ENCODE results near the gene GCAT. TPM values are rescaled to one million over a fixed set of nuclear protein-coding genes. Genes with fewer than 3 reads are reported as not detected.

Gene GCAT
- polyA plus RNA-seq, 1 of the 3 experiments (the other 2 are of a cell fraction): 24.2 TPM

DNA sequence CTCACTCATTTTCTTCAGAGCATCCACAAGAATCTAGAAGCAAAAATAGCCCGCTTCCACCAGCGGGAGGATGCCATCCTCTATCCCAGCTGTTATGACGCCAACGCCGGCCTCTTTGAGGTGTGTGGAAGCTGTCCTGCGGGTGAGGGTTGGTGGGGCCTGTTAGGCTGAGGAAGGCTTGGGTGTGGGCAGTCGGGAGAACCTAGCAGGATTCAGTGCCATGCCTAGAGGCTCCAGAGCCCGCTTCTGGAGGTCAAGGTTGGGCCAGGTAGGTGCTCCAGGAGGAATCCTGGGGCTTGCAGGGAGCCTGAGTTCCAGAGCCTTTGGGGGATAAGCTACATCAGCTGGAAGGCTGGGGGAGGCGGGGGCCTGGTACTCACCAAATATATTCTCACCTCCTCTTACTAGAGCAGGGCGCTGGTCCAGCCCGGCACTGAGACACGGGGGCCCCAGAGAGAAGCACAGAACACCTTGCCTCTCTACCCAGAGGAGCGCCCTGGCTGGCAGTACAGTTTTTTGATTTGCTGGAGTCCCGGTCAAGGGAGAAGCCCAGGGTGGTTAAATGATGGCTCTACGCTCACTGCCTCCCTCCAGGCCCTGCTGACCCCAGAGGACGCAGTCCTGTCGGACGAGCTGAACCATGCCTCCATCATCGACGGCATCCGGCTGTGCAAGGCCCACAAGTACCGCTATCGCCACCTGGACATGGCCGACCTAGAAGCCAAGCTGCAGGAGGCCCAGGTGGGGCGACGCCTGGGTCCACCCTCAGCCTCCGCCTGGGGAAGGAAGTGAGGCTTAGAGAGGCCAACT is 5.3 kb downstream of the GCAT start:
- no peaks in the 10 kb centered on the region; the same call in 1 of the 2 replicates for H4K20me1 ChIP-seq (ENCODE audit: insufficient read depth)
- H3K36me3 ChIP-seq (replicated peaks in 1 of 2; ENCODE audit: control insufficient read depth in 1 of 2, insufficient read depth in 2 of 2, low read length in 1 of 2): peaks cover 0 to 9% of the 10 kb centered on the region in 2 experiments
- TF ChIP-seq FOSL2 (IDR thresholded peaks at IDR 0.05; ENCODE audit: borderline replicate concordance, low read depth): no peak
- TF ChIP-seq FOXM1 (IDR thresholded peaks at IDR 0.05; ENCODE audit: low read depth): no peak
- no peak for TF ChIP-seq POLR2AphosphoS5 (IDR thresholded peaks at IDR 0.05; ENCODE audit: low read depth, low read length)
- ChIA-PET POLR2A (interaction anchor here (1.5 kb wide), 1 partner anchor 8 kb away, joined by 3 read pairs; a partner anchor contains a TSS), CTCF (interaction anchor here (14.0 kb wide), 1 partner anchor 47 kb away, joined by 182 read pairs; no protein-coding TSS in a partner anchor)
- no peaks in the 10 kb centered on the region for H3K79me2 ChIP-seq (ENCODE audit: insufficient read depth)
- no peaks in the 10 kb centered on the region for H3K27me3 ChIP-seq (ENCODE audit: insufficient read depth)
- H3K9me2 ChIP-seq: no peaks in the 10 kb centered on the region
- H3K4me2 ChIP-seq: no peak overlapping the region
- no peak overlapping the region for H3K27ac ChIP-seq (ENCODE audit: low read depth in 2 of 2, low read length in 1 of 2)
- DNase-seq: no peak
- H3K9ac ChIP-seq: no peak overlapping the region
- peaks cover 3% of the 10 kb centered on the region for H3F3A ChIP-seq (replicated peaks; ENCODE audit: insufficient read depth)
- no peaks in the 10 kb centered on the region for H3K9me3 ChIP-seq
- H3K4me3 ChIP-seq (ENCODE audit: low read depth in 2 of 2, low read length in 1 of 2): no peak overlapping the region
- 98% methylated on average over 20 of the region's 27 CpGs for WGBS (ENCODE audit: low lambda C conversion rate)
- peaks cover 0 to 12% of the 10 kb centered on the region in 2 experiments; a peak in 1 of 4 replicates for H3K4me1 ChIP-seq (ENCODE audit: control insufficient read depth in 1 of 2, insufficient read depth in 2 of 2, low read depth in 1 of 2, low read length in 1 of 2)
- H2AFZ ChIP-seq (ENCODE audit: low read depth): no peak overlapping the region

DNA sequence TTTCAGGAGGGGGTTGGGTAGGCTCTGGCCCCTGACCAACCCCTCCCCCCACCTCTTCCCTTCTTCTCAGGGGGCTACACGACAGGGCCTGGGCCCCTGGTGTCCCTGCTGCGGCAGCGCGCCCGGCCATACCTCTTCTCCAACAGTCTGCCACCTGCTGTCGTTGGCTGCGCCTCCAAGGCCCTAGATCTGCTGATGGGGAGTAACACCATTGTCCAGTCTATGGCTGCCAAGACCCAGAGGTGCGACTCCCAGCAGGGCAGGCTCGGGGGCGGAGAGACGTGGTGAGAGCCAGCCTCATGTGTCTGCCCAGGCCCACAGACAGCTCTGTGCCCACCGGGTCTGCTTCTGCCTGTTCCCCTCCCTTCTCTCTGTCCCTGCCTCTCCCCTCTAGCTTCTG is 7.9 kb downstream of the GCAT start:
- H4K20me1 ChIP-seq (ENCODE audit: insufficient read depth): no peaks in the 10 kb centered on the region
- no peaks in the 10 kb centered on the region for H3K79me2 ChIP-seq (ENCODE audit: insufficient read depth)
- no peak overlapping the region for H3K9ac ChIP-seq
- peaks cover 0 to 8% of the 10 kb centered on the region in 2 experiments; a peak in 1 of 4 replicates for H3K4me1 ChIP-seq (ENCODE audit: control insufficient read depth in 1 of 2, insufficient read depth in 2 of 2, low read depth in 1 of 2, low read length in 1 of 2)
- no peaks in the 10 kb centered on the region for H3F3A ChIP-seq (replicated peaks; ENCODE audit: insufficient read depth)
- no peaks in the 10 kb centered on the region for H3K9me2 ChIP-seq
- DNase-seq: no peak
- H3K27ac ChIP-seq (ENCODE audit: low read depth in 2 of 2, low read length in 1 of 2): no peak overlapping the region
- H3K36me3 ChIP-seq (replicated peaks in 1 of 2; ENCODE audit: control insufficient read depth in 1 of 2, insufficient read depth in 2 of 2, low read length in 1 of 2): peaks cover 0 to 9% of the 10 kb centered on the region in 2 experiments
- H3K4me2 ChIP-seq: no peak overlapping the region
- H3K27me3 ChIP-seq (ENCODE audit: insufficient read depth): no peaks in the 10 kb centered on the region
- TF ChIP-seq FOXM1 (IDR thresholded peaks at IDR 0.05; ENCODE audit: low read depth) (no peak), GABPA (IDR thresholded peaks at IDR 0.05; ENCODE audit: low read depth) (no peak), EZH2phosphoT487 (IDR thresholded peaks at IDR 0.05; ENCODE audit: borderline replicate concordance, low read depth) (no peak), POLR2AphosphoS5 (IDR thresholded peaks at IDR 0.05; ENCODE audit: low read depth, low read length) (no peak), RXRA (IDR thresholded peaks at IDR 0.05; ENCODE audit: borderline replicate concordance, low read depth) (no peak), FOXJ3 (CRISPR knock-in tag; IDR thresholded peaks at IDR 0.05) (no peak), RCOR1 (IDR thresholded peaks at IDR 0.05; ENCODE audit: low read length) (no peak), CHD2 (IDR thresholded peaks at IDR 0.05; ENCODE audit: low read length, partially characterized antibody) (no peak), IRF3 (IDR thresholded peaks at IDR 0.05; ENCODE audit: low read depth, low read length) (no peak), TAF1 (IDR thresholded peaks at IDR 0.05; ENCODE audit: borderline replicate concordance, low read depth, low read length) (no peak), SMC3 (IDR thresholded peaks at IDR 0.05; ENCODE audit: low read depth, low read length) (no peak), TCF12 (IDR thresholded peaks at IDR 0.05) (no peak)
- H3K4me3 ChIP-seq (ENCODE audit: low read depth in 2 of 2, low read length in 1 of 2): no peak overlapping the region
- H2AFZ ChIP-seq (ENCODE audit: low read depth): no peak overlapping the region
- POLR2A ChIA-PET: no interaction called here
- CTCF ChIA-PET: interaction anchor here (0.6 to 14.0 kb wide), 3 partner anchors 7 to 68 kb away, joined by 3 to 182 read pairs (median 34); partner anchors contain the start of gene GCAT
- no peaks in the 10 kb centered on the region for H3K9me3 ChIP-seq
- WGBS (ENCODE audit: low lambda C conversion rate): 87% methylated on average over 11 of the region's 12 CpGs
